Activated CD4-positive, alpha-beta T cell treated with anti-CD3 and anti-CD28 coated beads for 48 hours (primary cell): ENCODE data around the gene CAPZA2.
"Not testable (repeated sequence)": the region's sequence is repeated elsewhere in the genome, so short reads cannot be mapped to it uniquely, and the experiment has no call there.

Source experiments
- DNase-seq: peaks from one replicate; pipeline ENCODE4 v3.0.0-alpha.2; 2020

The CAPZA2 gene

DNA sequence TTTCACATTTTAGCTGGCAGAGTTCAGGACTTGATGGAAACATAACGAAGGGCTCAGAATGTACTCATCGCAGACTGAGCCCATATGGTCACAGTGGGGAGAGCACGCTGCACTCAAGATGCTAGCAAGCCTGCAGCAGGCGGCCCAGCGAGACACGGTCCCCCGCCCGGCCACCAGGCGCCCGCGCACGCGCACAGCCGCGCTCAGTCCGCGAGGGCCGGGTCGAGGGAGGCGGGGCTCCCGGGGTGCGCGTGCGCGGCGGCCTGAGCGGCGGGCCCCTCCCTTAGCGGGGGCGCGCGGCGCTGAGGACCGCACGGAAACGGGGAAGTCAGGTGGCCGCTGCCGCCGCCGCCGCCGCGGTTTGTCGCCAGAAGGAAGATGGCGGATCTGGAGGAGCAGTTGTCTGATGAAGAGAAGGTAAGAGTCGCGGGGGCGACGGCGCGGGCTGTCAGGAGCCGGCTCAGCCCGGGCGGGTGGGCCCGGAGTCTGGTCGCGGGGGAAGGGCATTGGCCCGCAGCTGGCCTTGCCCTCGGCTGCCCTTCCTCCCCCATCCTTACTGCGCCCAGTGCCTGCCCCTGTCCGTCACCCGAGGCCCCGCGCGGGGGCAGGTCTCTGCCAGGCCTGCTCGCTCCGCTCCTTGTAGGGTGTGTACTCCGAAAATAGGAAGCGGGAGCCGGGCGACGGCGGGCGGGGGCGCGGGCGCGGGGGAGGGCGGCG, at the start of gene CAPZA2:
Gene CAPZA2, plus strand, starts transcription at position 354 of the 717 bp plus-strand sequence. Its CDS starts 25 bp downstream, at position 379.
- peak; percentile 96 for DNase-seq

DNA sequence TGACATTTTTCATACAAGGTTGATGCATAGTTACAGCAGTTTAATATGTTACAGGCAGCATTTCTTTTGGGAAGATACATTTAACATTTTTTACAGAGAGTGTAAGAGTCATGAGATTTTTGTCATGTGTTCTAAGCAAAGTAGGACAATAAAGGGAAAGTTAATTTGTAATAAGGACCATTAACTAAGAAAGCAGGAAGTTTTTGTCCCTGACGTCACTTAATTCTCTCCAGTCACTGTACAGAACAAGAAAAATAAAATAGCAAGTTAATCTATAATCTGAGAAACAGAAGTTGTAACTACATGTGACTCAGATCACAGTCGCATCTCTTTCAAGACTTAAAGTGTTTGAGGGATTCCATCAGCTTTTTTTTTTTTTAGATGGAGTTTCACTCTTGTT, 49.5 kb upstream of the CAPZA2 start:
- no peak for DNase-seq

DNA sequence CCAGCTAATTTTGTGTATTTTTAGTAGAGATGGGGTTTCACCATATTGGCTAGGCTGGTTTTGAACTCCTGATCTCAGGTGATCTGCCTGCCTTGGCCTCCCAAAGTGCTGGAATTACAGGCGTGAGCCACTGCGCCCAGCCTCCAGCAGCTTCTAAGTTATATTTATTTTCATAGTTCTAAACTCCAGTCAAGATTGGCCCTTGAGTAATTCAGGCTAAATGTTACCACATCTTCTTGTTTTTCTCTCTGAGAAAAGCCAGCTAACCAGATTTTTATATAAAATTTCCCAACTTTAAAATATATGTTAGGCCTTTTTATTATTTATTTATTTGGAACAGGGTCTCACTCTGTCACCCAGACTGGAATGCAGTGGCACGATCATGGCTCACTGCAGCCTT, 49.0 kb upstream of the CAPZA2 start:
- DNase-seq = not testable (repeated sequence)

DNA sequence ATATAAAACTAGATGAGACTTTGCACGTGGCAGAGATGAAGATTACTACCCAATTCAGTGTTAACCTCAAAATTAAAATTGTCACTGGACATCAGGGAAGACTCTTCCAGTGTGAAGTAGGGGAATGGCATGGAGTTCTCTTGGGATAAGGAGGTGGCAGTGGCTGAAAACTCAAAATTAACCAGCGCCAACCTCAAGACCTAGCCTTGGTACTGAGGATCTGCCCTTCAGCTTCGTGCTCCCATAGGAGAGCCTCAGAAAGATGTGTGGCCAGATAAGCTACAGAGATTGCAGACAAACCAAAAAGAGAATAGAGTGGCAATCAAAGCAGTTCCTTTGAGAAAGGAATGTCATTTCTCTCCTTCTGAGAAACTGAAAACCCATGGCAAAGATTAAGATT, 47.3 kb upstream of the CAPZA2 start:
- DNase-seq = no peak

DNA sequence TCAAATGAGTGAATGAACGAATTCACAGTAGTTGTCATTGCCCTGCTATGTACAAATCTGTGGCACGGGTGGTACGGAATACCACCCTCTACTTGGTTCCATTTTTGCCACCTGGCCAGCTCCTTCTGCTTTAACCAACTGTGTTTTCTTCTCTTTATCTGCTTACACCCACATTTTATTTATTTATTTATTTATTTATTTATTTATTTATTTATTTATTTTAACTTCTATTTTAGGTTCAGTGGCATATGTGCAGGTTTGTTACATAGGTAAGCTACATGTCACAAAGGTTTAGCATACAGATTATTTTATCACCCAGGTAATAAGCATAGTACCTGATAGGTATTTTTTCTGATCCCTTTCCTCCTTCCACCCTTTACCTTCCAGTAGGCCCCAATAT, 42.2 kb upstream of the CAPZA2 start:
- no peak for DNase-seq

DNA sequence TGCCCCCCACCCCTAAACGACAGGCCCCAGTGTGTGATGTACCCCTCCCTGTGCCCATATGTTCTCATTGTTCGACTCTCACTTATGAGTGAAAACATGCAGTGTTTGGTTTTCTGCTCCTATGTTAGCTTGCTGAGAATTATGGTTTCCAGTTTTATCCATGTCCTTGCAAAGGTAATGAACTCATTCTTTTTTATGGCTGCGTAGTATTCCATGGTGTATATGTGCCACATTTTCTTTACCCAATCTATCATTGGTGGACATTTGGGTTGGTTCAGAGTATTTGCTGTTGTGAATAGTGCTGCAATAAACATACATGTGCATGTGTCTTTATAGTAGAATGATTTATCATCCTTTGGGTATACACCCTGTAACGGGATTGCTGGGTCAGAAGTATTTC, 40.7 kb upstream of the CAPZA2 start:
- not testable (repeated sequence) for DNase-seq

DNA sequence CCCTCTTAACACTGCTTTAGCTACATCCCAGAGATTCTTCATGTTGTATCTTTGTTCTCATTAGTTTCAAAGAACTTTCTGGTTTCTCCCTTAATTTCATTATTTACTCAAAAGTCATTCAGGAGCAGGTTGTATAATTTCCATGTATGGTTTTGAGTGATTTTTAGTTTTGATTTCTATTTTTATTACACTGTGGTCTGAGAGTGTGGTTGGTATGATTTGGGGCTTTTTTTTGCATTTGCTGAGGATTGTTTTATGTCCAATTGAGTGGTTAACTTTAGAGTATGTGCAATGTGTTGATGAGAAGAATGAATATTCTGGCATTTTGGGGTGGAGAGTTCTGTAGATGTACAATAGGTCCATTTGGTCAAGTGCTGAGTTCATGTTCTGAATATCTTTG, 37.9 kb upstream of the CAPZA2 start:
- no peak for DNase-seq

DNA sequence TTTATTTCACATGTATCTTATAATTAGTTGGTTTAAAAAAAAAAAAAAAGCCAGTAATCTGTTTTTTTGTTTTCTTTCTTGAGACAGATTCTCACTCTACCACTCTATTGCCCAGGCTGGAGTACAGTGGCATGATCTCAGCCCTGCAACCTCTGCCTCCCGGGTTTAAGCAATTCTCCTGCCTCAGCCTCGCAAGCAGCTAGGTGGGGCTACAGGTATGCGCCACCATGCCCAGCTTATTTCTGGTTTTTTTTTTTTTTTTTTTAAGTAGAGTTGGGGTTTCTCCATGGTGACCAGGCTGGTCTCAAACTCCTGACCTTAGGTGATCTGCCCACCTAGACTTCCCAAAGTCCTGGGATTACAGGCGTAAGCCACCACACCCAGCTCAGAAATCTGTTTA, 34.1 kb upstream of the CAPZA2 start:
- no peak for DNase-seq

DNA sequence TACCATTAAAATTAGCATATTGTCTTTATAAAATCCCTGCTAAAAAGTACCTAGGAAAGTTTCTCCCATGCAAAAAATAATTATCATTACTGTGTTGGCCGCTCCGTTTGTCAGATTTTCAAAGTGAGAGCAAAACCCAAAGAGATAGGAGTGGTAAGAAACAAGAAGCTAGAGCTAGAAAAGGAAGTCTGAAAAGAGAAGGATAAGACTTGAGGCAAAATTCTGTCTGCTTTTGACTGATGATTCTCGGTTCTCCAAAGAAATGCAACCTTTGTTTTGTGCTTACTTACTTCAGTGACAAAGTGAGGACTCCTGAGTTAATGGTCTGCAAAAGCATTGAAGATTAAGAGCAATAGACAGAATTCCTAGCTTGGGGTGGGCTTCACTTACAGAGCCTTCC, 33.3 kb upstream of the CAPZA2 start:
- DNase-seq = no peak

DNA sequence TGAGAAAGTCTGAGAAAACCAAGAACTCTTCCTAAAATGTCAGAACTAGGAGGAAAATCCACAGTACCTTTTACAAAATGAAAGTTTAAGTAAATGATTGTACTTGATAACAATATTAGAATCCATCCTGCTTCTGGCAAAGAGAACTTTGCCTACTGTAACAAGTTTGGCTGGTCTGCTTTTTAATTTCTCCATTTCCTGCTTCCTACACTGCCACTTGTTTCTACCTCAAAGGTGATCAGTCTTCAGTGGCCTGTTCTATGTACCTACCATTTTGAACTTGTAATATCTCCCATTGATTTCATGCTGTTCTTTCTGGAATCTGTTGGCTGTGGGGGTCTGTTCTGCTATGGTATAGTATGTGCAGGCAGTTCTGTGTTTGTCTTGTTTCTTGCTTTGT, 32.9 kb upstream of the CAPZA2 start:
- no peak for DNase-seq

DNA sequence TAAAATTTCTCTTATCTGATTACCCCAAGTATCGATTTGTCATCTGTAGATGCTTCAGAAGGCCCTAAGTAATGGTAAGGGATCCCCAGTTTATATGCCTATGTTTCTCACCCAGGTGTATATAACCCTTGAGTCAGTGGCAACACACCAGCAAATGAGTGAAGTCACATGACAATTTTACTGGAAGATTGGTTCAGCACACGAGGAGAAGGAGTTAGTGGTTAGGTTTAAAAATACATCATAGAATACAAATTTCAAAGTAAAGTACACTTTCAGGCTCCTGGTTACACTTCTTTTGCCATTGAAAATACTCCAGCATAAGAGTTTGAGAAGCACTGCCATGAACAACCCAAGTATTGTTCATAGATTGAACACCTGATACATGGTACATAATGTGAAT, 29.7 kb upstream of the CAPZA2 start:
- DNase-seq = no peak

DNA sequence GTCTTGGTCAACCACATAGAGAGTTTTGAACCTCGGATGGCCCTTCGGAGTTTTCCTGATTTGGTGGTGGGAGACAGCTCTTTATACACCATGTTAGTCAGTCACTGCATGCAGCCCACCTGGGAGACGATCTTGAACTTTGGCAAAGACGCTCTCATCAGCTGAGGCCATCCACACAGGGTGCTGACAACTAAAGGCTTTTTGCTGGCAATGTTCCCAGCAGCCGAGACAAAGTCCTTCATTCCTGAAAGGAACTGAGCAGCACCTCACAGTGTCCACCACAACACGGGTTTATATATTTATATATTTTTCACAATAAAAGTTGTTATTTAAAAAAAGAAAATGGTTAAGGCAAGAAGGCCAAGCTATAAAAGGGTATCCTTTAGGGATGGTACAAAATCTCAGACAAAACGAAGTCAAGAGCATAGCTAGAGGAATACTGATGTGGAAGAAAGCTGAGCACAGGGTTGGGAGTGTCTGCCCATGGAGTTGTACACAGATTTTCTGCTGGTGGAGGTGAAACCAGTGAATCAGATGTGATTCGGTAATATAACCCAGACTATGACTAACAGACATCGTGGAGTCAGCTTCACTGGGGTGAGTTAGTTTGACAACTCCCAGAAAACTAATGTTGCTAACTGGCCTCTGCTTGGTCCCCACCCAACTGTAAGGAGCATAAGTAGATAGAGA, 27.4 kb upstream of the CAPZA2 start:
- no peak for DNase-seq

DNA sequence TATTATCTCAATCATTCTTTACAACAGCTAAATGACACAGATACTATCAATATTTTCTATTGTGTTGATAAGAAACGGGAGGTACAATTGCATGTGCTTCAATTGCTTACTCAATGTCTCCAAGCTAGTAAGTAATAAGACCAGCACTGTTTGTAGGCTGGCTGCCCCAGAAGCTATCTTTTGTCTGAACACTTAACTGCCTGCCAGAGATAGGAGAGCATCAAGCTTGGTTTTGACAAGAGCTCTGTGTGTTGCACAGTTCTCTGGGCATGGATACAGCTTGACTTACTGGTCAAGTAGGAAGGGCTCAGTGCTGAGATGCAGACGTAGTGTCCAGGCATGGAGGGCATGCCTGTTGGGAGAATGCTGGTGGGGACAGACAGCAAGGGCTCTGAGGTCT, 26.3 kb upstream of the CAPZA2 start:
- DNase-seq = no peak

DNA sequence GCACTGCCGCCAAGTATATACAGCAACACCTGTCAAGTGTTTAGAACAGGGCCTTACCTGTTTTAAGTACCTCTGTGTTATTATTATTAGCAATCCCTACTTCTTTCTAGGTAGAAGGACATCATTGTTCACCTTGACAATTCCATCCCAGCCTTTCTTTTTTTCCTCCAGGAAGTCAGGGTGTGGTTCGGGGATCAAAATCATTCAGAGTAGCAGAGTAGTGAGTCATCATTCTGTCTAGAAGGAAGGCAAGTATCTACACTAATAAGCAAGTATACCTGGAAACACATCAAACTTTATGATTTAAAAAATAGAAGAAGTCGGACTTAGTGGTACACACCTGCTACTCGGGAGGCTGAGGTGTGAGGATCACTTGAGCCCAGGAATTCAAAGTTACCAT, 25.5 kb upstream of the CAPZA2 start:
- no peak for DNase-seq

DNA sequence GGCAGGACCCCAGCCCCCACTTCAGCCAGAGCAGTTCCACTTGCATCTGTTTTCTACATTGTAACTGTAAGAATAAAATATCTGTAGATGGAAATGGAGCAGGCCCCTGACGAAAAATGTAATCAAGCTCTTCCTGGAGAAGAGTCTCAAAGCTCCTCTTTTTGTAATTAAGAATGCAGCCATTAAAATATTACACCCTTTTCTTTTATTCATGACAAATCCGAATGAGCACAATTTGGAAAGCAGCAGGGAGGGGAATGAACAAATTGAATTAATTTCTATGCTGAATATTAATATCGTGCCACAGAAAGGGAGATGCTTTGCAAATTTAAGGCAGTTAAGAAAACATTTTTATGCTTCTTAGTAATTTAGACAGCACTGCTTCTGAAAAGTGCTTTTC, 24.8 kb upstream of the CAPZA2 start:
- DNase-seq = no peak

DNA sequence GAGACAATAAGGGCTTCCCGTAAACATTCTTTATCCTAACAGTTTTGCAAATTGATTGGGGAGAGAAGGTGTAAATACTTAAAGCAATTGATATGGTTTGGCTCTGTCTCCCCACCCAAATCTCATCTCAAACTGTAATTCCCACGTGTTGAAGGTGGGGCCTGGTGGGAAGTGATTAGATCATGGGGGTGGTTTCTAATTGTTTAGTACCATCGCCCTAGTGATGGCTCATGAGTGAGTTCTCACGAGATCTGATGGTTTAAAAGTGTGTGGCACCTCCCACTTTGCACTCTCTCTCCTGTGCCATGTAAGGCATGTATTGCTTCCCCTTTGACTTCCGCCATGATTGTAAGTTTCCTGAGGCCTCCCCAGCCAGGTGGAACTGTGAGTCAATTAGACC, 22.1 kb upstream of the CAPZA2 start:
- no peak for DNase-seq

DNA sequence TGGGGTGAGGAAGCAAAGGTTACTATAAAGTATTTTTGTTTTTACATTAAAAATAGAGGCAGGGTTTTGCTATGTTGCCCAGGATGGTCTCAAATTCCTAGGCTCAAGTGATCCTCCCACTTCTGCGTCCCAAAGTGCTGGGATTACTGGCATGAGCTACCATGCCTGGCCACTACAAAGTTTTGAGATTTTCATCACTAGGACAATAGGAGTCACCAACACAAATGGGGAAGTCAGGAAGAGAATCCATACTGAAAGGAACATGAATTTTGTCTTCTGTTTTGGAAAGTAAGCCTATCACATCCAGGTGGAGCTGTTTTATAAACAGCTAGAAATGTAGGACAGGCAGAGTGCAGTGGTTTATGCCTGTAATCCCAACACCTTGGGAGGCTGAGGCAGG, 20.0 kb upstream of the CAPZA2 start:
- no peak for DNase-seq

DNA sequence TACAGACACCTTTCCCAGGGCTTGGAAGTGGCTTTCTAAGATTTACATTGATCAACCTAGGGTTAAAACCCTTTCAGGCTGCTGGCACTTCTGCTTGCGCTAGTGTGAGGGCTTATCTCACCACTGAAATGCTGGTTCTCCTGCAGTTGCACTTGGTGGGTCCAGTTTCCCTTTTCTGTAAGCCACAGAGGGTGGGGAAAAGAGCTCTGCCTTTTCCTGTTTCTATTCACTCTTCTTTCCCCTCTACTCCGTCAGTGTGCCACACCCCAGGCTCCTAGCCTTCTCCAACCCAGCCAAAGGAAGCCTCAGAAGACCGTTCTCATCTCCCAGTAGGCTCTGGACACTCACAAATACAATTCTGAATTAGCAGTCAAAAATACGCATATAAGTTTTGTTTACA, 19.0 kb upstream of the CAPZA2 start:
- no peak for DNase-seq

DNA sequence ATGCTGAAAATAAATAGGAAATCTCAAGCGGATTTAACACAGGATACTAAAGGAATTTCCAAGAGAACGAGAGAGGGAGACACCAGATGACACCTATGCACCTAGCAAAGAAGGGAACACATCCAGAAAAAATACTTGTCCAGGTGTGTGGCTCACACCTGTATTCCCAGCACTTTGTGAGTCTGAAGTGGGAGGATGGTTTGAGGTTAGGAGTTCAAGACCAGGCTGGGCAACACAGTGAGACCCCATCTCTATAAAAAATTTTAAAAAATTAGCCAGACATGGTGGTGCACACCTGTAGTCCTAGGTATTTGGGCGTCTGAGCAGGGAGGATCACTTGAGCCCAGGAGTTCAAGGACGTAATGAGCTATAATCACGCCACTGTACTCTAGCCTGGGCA, 11.2 kb upstream of the CAPZA2 start:
- no peak for DNase-seq

DNA sequence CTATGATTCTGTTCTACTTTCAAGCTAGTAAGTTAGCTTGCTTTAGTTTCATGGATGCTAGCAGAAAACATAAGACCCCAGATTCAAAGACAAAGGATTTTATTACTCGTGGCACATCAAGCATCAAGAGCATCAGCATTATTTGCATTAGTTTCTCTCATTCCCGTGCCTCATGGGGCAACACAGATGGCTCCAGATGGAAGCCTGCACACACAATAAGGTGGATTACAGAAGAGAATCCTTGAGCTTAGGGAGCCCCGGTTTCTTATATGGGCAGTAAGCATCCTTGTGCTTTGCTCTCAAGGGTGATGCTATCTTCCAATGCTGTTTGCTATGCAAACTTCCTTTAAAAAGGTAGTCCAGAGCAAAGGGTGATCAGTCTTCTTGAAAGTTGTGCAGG, 10.7 kb upstream of the CAPZA2 start:
- DNase-seq = no peak

DNA sequence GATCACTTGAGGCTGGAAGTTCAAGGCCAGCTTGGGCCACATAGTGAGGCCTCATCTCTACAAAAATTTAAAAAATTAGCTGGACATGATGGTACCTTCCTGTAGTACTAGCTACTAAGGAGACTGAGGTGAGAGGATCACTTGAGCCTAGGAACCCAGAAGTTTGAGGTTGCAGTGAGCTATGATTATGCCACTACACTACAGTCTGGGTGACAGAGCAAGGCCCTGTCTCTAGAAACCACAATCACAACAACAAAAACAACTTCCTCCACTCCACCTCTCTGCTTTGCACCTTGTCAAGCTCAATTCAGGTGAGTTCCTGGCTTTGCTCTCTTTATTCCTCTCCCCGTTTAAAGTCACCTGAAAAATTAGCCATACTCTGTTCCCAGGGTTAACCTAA, 8.3 kb upstream of the CAPZA2 start:
- DNase-seq = no peak

DNA sequence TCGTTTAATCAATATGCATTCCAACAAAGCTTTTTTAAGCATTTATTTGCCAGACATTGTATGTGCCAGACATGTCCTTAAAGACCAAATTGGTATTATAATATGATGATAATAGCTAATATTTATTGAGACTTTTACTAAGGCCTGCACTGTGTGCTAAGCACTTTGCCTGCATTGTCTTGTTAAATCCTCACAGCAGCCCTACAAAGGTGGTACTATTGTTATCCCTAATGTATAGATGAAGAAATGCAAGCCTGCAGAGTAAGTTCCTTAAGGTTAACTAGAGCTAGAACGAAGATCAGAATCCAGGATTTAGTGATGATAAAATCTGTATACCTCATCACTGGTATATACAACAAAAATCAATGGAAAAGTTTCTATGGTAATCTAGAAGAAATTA, 5.3 kb upstream of the CAPZA2 start:
- no peak for DNase-seq

DNA sequence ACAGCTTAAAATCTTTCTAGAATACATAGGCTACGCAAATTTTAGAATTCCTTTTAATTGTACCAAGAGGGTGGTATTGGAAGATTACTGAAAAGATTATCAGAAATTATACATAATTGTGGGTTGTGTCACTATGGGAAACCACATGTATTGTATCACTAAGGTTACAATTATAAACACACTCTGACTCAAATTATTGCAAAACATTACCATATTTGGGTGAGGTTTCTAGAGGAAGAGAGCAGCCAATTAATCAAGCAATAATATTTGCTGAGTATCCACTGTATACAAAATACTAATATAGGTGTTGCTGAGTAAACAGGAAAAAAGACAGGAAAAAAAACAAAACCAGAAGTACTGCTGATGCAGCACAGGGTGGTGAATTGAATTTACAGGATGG, 3.1 kb upstream of the CAPZA2 start:
- no peak for DNase-seq

DNA sequence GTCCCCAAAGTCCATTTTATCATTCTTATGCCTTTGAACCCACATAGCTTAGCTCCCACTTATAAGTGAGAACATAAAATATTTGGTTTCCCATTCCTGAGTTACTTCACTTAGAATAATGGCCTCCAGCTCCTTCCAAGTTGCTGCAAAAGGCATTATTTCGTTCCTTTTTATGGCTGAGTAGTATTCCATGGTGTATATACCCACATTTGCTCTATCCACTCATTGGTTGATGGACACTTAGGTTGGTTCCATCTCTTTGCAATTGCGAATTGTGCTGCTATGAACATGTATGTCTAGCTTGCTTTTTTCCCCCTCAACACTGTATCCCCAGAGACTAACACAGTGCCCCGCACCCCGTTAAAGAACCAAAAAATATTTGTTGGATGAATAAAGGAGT, 670 bp upstream of the CAPZA2 start:
- DNase-seq = no peak
